ENCODE results near the gene RFWD3. TPM values are rescaled to one million over a fixed set of nuclear protein-coding genes. Genes with fewer than 3 reads are reported as not detected.
A peak's percentile ranks its signal among the peaks of the same experiment; 100 is the strongest.

The RFWD3 gene
- total RNA-seq, 1 experiment from 2014 or later = 138 TPM

DNA sequence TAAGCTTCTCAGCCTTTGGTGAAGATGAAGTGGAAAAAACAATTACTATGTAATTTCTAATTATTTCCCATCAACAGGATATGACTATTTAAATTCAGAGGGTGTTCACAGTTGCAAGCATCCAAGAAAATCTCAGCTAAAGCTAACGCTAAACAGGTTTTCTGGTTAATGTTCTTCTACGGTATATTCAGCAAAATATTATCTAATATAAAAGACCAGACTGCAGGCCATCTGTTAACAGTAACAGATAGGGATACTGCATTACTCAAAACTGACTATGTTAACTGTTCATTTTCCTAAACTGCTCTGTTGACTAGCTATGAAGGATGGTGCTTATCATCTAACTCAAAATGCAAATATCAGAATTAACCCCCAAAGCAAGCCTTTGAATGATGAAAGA lies 92.5 kb downstream of the RFWD3 start:
- ChIA-PET CTCF (interaction anchor here (0.7 kb wide), 1 partner anchor 240 kb away, joined by 5 read pairs; no protein-coding TSS in a partner anchor), POLR2A (ENCODE audit: low non-redundant PET) (interaction anchor here (0.6 kb wide), 1 partner anchor 10 kb away, joined by 3 read pairs; no protein-coding TSS in a partner anchor)
- H3K27me3 ChIP-seq (replicated peaks; ENCODE audit: insufficient read depth, low read depth, low read length, poor library complexity) = no peaks in the 10 kb centered on the region
- BruUV-seq (replicated peaks) = no TSS peak
- H3K4me3 ChIP-seq (ENCODE audit: low read depth, low read length, poor library complexity, severe bottlenecking) = no peak overlapping the region
- no peak for DNase-seq (ENCODE audit: low spot score)
- H3K27ac ChIP-seq (ENCODE audit: low read depth, low read length, poor library complexity, severe bottlenecking) = peak overlapping the region; percentile 64
- H3K4me1 ChIP-seq (ENCODE audit: insufficient read depth, low read length, poor library complexity, severe bottlenecking) = peaks cover 91% of the 10 kb centered on the region
- TF ChIP-seq EZH2 (IDR thresholded peaks at IDR 0.05; ENCODE audit: borderline replicate concordance, low read depth, low read length, poor library complexity, severe bottlenecking) (no peak), CTCF (conservative IDR thresholded peaks at IDR 0.05; ENCODE audit: low read depth, low read length) (no peak)
- H3K36me3 ChIP-seq (ENCODE audit: insufficient read depth, low read length, poor library complexity, severe bottlenecking) = no peaks in the 10 kb centered on the region
- intact Hi-C loops (cut with micrococcal nuclease; ENCODE audit: unreplicated experiment) = no loop called here
- no peaks in the 10 kb centered on the region for H3K9me3 ChIP-seq (ENCODE audit: low read depth, low read length, poor library complexity, severe bottlenecking)

DNA sequence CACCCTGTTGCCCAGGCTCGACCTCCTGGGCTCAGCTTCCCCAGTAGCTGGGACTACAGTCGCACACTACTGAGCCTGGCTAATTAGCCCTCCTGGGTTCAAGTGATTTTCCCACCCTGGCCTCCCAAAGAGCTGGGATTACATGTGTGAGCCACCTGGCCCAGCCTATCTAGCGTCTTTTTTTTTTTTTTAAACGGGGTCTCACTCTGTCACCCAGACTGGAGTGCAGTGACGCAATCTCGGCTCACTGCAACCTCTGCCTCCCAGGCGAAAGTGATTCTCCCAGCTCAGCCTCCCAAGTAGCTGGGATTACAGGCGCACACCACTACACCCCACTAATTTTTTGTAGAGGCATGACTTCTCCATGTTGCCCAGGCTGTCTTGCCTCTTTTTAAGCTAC lies 93.1 kb downstream of the RFWD3 start:
- ChIA-PET CTCF (interaction anchor here (0.7 kb wide), 1 partner anchor 240 kb away, joined by 5 read pairs; no protein-coding TSS in a partner anchor), POLR2A (ENCODE audit: low non-redundant PET) (interaction anchor here (0.6 kb wide), 1 partner anchor 11 kb away, joined by 3 read pairs; no protein-coding TSS in a partner anchor)
- Histone ChIP-seq H3K27me3 (replicated peaks; ENCODE audit: insufficient read depth, low read depth, low read length, poor library complexity) (no peaks in the 10 kb centered on the region), H3K36me3 (ENCODE audit: insufficient read depth, low read length, poor library complexity, severe bottlenecking) (no peaks in the 10 kb centered on the region), H3K4me3 (ENCODE audit: low read depth, low read length, poor library complexity, severe bottlenecking) (no peak overlapping the region), H3K9me3 (ENCODE audit: low read depth, low read length, poor library complexity, severe bottlenecking) (no peaks in the 10 kb centered on the region), H3K4me1 (ENCODE audit: insufficient read depth, low read length, poor library complexity, severe bottlenecking) (peaks cover 91% of the 10 kb centered on the region), H3K27ac (ENCODE audit: low read depth, low read length, poor library complexity, severe bottlenecking) (peak overlapping the region; percentile 64)
- intact Hi-C loops (cut with micrococcal nuclease; ENCODE audit: unreplicated experiment) = no loop called here
- no TSS peak for BruUV-seq (replicated peaks)
- TF ChIP-seq CTCF (conservative IDR thresholded peaks at IDR 0.05; ENCODE audit: low read depth, low read length) = no peak
- TF ChIP-seq EZH2 (IDR thresholded peaks at IDR 0.05; ENCODE audit: borderline replicate concordance, low read depth, low read length, poor library complexity, severe bottlenecking) = no peak
- no peak for DNase-seq (ENCODE audit: low spot score)

Other genes with a start within 250 kb of the RFWD3 start
- gene CLEC18B, start 245.4 kb downstream of the RFWD3 start, total RNA-seq (2021) = 32.4 and 37.7 TPM in 2 replicates
- 487 and 587 TPM in 2 replicates for gene GLG1, start 59.8 kb downstream of the RFWD3 start, total RNA-seq (2021)
- 3.4 and 5.5 TPM in 2 replicates for gene MLKL, start 34.0 kb upstream of the RFWD3 start, total RNA-seq (2021)
- not detected in 2 replicates for gene FA2H, start 107.9 kb upstream of the RFWD3 start, total RNA-seq (2021)

Data from A673 (cell line).